ENCODE results near the gene MCTS1.

DNA sequence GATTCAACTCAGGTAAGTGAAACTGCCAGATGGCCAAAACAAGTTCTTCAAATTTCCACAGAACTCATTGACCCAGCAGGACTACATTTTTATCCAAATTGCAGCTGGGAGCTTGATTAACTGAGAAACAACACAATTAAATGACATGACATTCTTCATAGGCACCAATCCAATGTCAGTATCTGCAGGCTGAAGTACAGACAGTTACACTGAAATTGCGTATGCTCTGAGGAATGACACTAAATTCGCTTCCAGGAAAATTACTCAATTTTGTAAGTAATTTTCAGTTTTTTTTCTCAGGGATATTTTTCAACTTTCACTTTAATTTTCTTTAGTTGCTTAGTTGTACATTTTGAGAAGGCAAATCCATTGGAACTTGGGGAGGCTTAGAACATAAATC lies 21.5 kb downstream of the MCTS1 start:
- no peak for TF ChIP-seq POLR2AphosphoS5 (IDR thresholded peaks at IDR 0.05; ENCODE audit: low read depth, low read length)
- TF ChIP-seq, protein P1, sequence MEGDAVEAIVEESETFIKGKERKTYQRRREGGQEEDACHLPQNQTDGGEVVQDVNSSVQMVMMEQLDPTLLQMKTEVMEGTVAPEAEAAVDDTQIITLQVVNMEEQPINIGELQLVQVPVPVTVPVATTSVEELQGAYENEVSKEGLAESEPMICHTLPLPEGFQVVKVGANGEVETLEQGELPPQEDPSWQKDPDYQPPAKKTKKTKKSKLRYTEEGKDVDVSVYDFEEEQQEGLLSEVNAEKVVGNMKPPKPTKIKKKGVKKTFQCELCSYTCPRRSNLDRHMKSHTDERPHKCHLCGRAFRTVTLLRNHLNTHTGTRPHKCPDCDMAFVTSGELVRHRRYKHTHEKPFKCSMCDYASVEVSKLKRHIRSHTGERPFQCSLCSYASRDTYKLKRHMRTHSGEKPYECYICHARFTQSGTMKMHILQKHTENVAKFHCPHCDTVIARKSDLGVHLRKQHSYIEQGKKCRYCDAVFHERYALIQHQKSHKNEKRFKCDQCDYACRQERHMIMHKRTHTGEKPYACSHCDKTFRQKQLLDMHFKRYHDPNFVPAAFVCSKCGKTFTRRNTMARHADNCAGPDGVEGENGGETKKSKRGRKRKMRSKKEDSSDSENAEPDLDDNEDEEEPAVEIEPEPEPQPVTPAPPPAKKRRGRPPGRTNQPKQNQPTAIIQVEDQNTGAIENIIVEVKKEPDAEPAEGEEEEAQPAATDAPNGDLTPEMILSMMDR (IDR thresholded peaks at IDR 0.05) = no peak

Data from Panc1 (cell line).